ENCODE results near the gene TAS1R3.
A peak's percentile ranks its signal among the peaks of the same experiment; 100 is the strongest.

TAS1R3 gene

GRCh38 chr1:1295154-1295923 is 35.7 kb upstream of the TAS1R3 start:
- no peak for DNase-seq

DNA sequence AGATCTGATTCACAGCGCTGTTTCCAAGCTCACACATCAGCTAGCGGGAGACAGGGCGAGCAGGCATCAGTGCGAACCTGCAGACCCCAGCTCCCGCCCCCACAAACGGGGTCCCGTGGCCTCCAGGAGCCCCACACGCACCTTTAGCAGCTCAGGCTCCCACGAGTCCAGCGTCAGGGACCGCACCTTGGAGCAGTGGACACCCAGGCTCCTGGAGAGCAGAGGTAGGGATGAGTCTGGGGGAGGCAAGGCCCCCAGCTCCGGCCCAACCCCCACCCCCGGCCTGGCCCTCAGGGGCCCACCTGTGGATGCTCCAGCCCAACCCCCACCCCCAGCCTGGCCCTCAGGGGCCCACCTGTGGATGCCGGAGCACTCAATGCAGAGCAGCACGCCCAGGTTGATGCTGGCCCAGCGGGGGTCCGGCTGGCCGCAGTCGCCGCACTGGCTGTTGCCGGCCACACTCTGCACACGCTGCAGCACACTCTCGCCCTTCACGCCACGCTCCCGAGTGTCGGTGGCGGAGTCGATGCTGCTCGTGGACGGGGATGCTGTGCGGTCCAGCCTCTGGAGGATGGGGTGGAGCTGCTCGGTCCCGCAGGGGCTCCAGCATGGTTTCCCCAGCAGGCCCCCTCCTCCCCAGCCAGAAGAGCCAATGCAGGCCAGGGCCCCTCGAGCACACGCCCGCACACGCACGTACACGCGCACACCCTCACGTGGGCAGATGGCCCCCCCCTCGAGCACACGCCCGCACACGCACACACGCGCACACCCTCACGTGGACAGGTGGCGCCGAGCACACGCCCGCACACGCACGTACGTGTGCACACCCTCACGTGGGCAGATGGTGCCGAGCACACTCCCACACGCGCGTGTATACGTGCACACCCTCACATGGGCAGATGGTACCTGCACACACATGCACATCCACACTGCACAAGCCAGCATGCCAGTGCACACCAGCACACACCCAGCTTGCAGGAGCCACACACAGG is 34.7 kb upstream of the TAS1R3 start:
- no peak for DNase-seq

DNA sequence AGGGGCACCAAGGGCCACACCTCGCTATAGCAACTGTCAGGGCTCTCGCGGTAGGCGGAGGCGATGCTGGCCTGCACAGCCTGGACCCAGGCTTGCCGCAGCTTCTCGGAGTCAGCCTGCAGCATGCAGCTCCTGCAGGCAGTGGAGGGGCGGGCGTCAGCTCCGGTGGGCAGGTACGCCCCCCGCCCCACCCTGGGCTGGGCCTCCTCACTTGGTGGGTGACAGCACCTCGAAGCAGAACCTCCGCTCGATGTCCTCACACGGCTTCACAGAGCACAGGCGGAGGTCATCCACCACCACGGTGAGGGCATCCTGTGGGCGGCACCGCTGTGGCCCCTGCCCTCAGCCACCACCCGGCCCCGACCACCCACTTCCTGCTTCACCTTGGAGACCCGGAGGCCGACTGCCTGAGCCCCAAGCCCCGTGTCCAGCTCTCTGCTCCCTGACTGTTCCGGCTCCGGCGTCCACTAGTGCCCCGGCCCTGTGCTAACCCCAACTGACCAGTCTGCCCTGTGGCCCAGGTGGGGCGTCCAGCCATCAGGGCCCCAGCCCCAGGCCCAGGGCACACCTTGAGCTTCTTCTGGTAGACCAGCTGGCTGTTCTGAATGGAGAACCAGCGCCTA is 33.2 kb upstream of the TAS1R3 start:
- DNase-seq = no peak

DNA sequence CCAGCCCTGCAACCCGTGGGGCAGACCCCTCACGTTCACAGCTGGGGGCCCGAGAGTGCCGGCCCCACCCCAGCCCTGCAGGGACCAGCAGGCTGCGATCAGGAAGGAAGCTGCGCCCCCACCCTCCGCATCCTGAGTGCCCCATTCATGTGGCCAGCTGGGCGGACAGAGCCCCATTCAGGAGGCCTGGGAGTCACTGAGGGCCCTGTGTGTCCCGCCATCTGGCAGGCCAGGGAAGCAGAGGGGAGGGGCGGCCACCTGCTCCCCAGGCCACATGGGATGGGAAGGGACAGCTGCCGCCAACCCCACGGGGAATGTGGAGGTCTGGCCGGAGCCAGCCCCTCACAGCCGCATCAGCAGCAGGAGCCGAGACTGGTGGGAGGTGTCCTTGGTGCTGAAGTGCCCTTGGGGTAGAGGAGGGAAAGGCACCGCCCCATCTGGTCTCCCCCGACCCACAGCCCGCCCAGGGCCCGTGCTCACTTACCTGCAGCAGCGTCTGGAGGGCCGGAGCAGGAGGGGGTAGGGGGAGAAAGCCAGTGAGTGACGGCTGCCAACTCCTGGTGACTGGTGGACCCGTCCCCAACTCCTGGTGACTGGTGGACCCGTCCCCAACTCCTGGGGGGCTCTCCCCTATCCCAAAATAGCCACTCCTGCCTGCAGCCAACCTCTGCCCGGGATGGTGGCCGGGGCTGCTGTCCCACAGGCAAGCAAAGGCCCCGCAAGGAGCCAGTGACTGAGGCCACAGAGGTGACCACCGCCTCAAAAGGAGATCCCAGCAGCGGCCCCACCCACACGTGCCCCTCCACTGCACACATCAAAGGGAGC is 32.0 kb upstream of the TAS1R3 start:
- DNase-seq = no peak

GRCh38 chr1:1299686-1300351 is 31.3 kb upstream of the TAS1R3 start:
- no peak for DNase-seq

DNA sequence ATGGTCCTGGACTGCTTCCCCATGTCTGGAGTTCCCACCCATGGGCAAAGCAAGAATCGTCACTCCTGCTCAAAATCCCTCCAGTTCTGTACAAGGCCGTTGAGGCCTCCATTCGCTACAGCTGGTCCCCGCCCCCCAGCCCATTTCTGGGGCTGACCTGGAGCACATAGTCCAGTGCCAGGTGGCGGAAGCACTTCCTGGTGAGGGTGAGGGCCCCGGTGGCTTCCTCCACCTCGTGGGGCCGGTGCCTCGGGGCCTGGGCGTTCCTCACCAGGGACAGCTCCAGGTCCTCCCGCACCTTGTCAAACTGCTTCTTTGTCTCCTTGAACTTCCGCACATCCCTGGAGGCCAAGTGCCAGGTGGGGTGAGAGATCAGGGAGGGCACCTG is 30.7 kb upstream of the TAS1R3 start:
- no peak for DNase-seq

DNA sequence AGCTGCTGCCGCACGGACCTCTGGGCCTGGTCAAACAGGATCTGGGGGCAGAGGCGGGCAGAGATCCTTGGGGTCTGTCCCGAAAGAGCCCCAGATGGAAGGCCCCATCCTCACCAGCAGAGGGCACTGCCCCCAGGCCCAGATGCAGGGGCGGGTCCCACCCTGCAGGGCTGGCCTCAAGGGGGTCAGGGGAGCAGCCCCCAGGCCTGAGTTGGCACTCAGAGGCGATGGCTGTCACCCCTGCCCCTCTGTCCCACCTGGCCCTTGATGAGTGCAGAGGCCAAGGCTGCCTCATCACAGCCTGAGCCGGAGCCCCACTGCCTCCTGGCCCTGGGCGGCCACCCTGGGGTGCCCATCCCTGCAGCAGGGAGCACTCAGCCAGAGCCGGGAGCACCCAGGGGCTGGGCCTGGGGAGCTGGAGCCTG is 29.1 kb upstream of the TAS1R3 start:
- DNase-seq = no peak

GRCh38 chr1:1302951-1303509 is 28.1 kb upstream of the TAS1R3 start:
- no peak for DNase-seq

- no peak for DNase-seq
Measured at GRCh38 chr1:1303736-1304135, 27.3 kb upstream of the TAS1R3 start.

GRCh38 chr1:1304331-1305299 is 26.5 kb upstream of the TAS1R3 start:
- peak; percentile 76 for DNase-seq

- DNase-seq = peak; percentile 82
Measured at GRCh38 chr1:1305300-1306069, 25.6 kb upstream of the TAS1R3 start.

- no peak for DNase-seq
Measured at GRCh38 chr1:1306070-1306660, 24.9 kb upstream of the TAS1R3 start.

- DNase-seq = no peak
Measured at GRCh38 chr1:1306661-1307260, 24.3 kb upstream of the TAS1R3 start.

- peak; percentile 27 for DNase-seq
Measured at GRCh38 chr1:1307261-1307922, 23.7 kb upstream of the TAS1R3 start.

DNA sequence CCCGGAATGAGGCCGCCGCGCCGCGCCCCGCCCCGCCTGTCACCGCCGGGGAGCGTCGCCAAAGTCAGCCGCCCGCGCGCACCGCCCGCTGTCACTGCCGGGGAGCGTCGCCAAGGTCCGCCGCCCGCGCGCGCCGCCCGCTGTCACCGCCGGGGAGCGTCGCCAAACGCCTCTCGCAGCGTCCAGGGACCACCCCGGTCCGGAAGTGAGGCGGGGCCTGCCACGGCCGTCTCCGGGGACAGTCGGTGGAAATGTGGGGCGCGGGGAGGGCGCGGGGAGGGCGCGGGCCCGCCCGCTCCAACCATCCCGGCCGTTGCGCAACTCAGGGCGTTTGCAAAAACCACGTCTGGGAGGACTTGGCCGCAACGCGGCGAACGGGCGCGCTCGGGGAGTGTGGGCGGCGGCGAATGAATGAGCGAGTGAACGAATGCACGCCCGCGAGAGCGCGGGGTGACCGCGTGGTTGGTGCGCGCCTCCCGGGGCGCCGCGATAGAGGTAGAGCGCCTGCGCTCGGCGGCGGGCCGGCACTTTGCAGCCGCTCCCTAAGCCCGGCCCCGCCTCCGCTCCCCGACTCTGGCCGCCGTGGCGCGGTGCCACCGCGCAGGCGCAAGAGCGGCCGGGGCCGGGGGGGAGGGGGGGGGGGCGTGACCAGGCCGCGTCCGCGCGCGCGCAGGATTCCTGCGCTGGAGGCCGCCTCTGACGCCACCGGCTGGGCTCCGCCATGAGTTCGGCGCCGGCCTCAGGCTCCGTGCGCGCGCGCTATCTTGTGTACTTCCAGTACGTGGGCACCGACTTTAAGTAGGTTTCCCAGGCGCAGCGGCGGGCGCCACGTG is 22.9 kb upstream of the TAS1R3 start, which contains the start of the genes ACAP3 and PUSL1:
TSS of gene ACAP3 (minus strand) at position 8 of the 833 bp plus-strand sequence. CDS start 115 bp downstream, outside the sequence.
TSS of gene PUSL1 (plus strand) at position 675 of the 833 bp plus-strand sequence. CDS start at position 722, 47 bp downstream.
- DNase-seq = peak; percentile 94

DNA sequence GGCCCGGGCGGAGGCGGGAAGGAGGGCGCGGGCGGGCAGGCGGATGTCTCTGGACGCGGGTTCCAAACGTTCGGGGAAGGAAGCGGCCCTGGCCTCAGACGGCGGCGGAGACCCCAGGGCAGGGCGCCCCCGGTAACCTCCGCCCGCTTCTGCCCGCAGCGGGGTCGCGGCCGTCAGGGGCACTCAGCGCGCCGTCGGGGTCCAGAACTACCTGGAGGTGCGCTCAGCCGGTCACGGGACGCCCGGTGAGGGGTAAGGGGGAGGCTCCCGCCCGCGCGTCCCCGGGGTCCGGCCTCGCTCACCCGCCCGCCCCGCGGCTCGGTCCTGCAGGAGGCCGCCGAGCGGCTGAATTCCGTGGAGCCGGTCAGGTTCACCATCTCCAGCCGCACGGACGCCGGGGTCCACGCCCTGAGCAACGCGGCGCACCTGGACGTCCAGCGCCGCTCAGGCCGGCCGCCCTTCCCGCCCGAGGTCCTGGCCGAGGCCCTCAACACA is 22.3 kb upstream of the TAS1R3 start:
- DNase-seq = no peak

Measured in NCI-H226 (cell line).